ENCODE results near the gene ZDHHC16. TPM values are rescaled to one million over a fixed set of nuclear protein-coding genes. Genes with fewer than 3 reads are reported as not detected.
"Not testable (repeated sequence)": the region's sequence is repeated elsewhere in the genome, so short reads cannot be mapped to it uniquely, and the experiment has no call there.

ZDHHC16 gene
- total RNA-seq, 4 donors from 2014 or later: 1.8 to 31.8 (median 19.0) TPM

- Histone ChIP-seq H3K27me3 (no peaks in the 10 kb centered on the region), H3K4me1 (no peaks in the 10 kb centered on the region), H3K27ac (no peak overlapping the region), H3K36me3 (no peaks in the 10 kb centered on the region), H3K9me3 (no peaks in the 10 kb centered on the region), H3K4me3 (no peak overlapping the region)
- no peak for DNase-seq
- TF ChIP-seq CTCF (IDR thresholded peaks at IDR 0.05) (no peak), POLR2A (IDR thresholded peaks at IDR 0.05) (no peak)
- intact Hi-C loops (cut with DNase I; ENCODE audit: low total_unique reads): no loop called here
Observed at GRCh38 chr10:97474918-97475317, 28.9 kb downstream of the ZDHHC16 start.

- H3K27ac ChIP-seq: no peak overlapping the region
- intact Hi-C loops (cut with DNase I; ENCODE audit: low total_unique reads): no loop called here
- no peaks in the 10 kb centered on the region for H3K36me3 ChIP-seq
Observed at GRCh38 chr10:97475936-97476594, 30.1 kb downstream of the ZDHHC16 start.

GRCh38 chr10:97479410-97479809 is 33.4 kb downstream of the ZDHHC16 start:
- H3K4me3 ChIP-seq; H3K4me1 ChIP-seq; DNase-seq; H3K27ac ChIP-seq; H3K36me3 ChIP-seq; H3K27me3 ChIP-seq; H3K9me3 ChIP-seq; intact Hi-C loops (cut with DNase I; ENCODE audit: low total_unique reads): not testable (repeated sequence)

More at GRCh38 chr10:97475936-97476594, 30.1 kb downstream of the ZDHHC16 start:
- Histone ChIP-seq H3K27me3 (no peaks in the 10 kb centered on the region), H3K4me1 (no peaks in the 10 kb centered on the region), H3K4me3 (no peak overlapping the region), H3K9me3 (no peaks in the 10 kb centered on the region)
- no peak for DNase-seq
- no peak for TF ChIP-seq POLR2A (IDR thresholded peaks at IDR 0.05)
- TF ChIP-seq CTCF (IDR thresholded peaks at IDR 0.05): no peak

- H3K27me3 ChIP-seq: no peaks in the 10 kb centered on the region
- no peaks in the 10 kb centered on the region for H3K9me3 ChIP-seq
- H3K27ac ChIP-seq: no peak overlapping the region
- DNase-seq: no peak
- TF ChIP-seq CTCF (IDR thresholded peaks at IDR 0.05) (no peak), POLR2A (IDR thresholded peaks at IDR 0.05) (no peak)
- no peaks in the 10 kb centered on the region for H3K36me3 ChIP-seq
- no peaks in the 10 kb centered on the region for H3K4me1 ChIP-seq
- intact Hi-C loops (cut with DNase I; ENCODE audit: low total_unique reads): no loop called here
- H3K4me3 ChIP-seq: no peak overlapping the region
Observed at GRCh38 chr10:97479939-97480338, 34.0 kb downstream of the ZDHHC16 start.

- Histone ChIP-seq H3K27ac (no peak overlapping the region), H3K4me3 (no peak overlapping the region), H3K36me3 (no peaks in the 10 kb centered on the region), H3K4me1 (no peaks in the 10 kb centered on the region), H3K27me3 (no peaks in the 10 kb centered on the region), H3K9me3 (no peaks in the 10 kb centered on the region)
- intact Hi-C loops (cut with DNase I; ENCODE audit: low total_unique reads): no loop called here
- DNase-seq: no peak
- TF ChIP-seq CTCF (IDR thresholded peaks at IDR 0.05) (no peak), POLR2A (IDR thresholded peaks at IDR 0.05) (no peak)
Observed at GRCh38 chr10:97481071-97481470, 35.1 kb downstream of the ZDHHC16 start.

GRCh38 chr10:97482381-97482780 is 36.4 kb downstream of the ZDHHC16 start:
- Histone ChIP-seq H3K4me3 (no peak overlapping the region), H3K36me3 (no peaks in the 10 kb centered on the region), H3K9me3 (no peaks in the 10 kb centered on the region), H3K27ac (no peak overlapping the region), H3K4me1 (no peaks in the 10 kb centered on the region), H3K27me3 (no peaks in the 10 kb centered on the region)
- no peak for DNase-seq
- intact Hi-C loops (cut with DNase I; ENCODE audit: low total_unique reads): no loop called here
- no peak for TF ChIP-seq POLR2A (IDR thresholded peaks at IDR 0.05)
- no peak for TF ChIP-seq CTCF (IDR thresholded peaks at IDR 0.05)

Data from uterus (tissue), 4 donors.